Nephron progenitor cell (in vitro differentiated cells): Measurements from ENCODE around the gene SLAMF1.

Experiments used
- DNase-seq: peaks from one replicate; pipeline ENCODE4 v3.0.0; 2021
- H3K27ac Mint-ChIP-seq: 2 replicates; pipeline ENCODE4 v1.8.0; 2021; ENCODE audit warnings: mild to moderate bottlenecking, moderate library complexity, mixed read lengths
- H3K27me3 Mint-ChIP-seq: 2 replicates; pipeline ENCODE4 v1.8.0; 2021; ENCODE audit warnings: mild to moderate bottlenecking, low read depth, mixed read lengths; ENCODE audit not compliant: poor library complexity
- H3K36me3 Mint-ChIP-seq: 2 replicates; pipeline ENCODE4 v1.8.0; 2021; ENCODE audit warnings: low read depth, mixed read lengths
- H3K4me1 Mint-ChIP-seq: 2 replicates; pipeline ENCODE4 v1.8.0; 2021; ENCODE audit warnings: mixed read lengths
- H3K4me3 Mint-ChIP-seq: 2 replicates; pipeline ENCODE4 v1.8.0; 2021; ENCODE audit warnings: mild to moderate bottlenecking, moderate library complexity, mixed read lengths
- H3K9me3 Mint-ChIP-seq: 2 replicates; pipeline ENCODE4 v1.8.0; 2021; ENCODE audit warnings: mild to moderate bottlenecking, moderate library complexity, mixed read lengths
- TF ChIP-seq, protein P1 (sequence below): fragments of 200-600 bp; sonication (generic); IDR thresholded peaks from 2 replicates; pipeline ENCODE4 v1.5.0; 2021; ENCODE audit warnings: antibody characterized with exemption

SLAMF1 gene

GRCh38 chr1:160558660-160559380, 88.0 kb downstream of the SLAMF1 start:
- peaks cover 3% of the 10 kb centered on the region for H3K27me3 Mint-ChIP-seq
- H3K9me3 Mint-ChIP-seq, result peaks cover 49% of the 10 kb centered on the region
- DNase-seq, result no peak
- H3K36me3 Mint-ChIP-seq, result peaks cover 9% of the 10 kb centered on the region
- H3K4me3 Mint-ChIP-seq, result no peak overlapping the region
- H3K27ac Mint-ChIP-seq, result no peak overlapping the region
- no peaks in the 10 kb centered on the region for H3K4me1 Mint-ChIP-seq
- TF ChIP-seq, protein P1, sequence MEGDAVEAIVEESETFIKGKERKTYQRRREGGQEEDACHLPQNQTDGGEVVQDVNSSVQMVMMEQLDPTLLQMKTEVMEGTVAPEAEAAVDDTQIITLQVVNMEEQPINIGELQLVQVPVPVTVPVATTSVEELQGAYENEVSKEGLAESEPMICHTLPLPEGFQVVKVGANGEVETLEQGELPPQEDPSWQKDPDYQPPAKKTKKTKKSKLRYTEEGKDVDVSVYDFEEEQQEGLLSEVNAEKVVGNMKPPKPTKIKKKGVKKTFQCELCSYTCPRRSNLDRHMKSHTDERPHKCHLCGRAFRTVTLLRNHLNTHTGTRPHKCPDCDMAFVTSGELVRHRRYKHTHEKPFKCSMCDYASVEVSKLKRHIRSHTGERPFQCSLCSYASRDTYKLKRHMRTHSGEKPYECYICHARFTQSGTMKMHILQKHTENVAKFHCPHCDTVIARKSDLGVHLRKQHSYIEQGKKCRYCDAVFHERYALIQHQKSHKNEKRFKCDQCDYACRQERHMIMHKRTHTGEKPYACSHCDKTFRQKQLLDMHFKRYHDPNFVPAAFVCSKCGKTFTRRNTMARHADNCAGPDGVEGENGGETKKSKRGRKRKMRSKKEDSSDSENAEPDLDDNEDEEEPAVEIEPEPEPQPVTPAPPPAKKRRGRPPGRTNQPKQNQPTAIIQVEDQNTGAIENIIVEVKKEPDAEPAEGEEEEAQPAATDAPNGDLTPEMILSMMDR, result no peak
